Left kidney (tissue), 2 donors: ENCODE data around the gene CTBP2. TPM values are rescaled to one million over a fixed set of nuclear protein-coding genes. Genes with fewer than 3 reads are reported as not detected.

Experiments
- DNase-seq: peaks from one replicate; pipeline ENCODE4 v3.0.0-alpha.2; 2013
- polyA plus RNA-seq: library from polyadenylated mRNA; unstranded; fragments of 120-200 nt; gene quantifications from one replicate; pipeline ENCODE4 v1.2.1, GENCODE V29; 2013; ENCODE audit not compliant: insufficient read length

Gene CTBP2
- polyA plus RNA-seq, 1 donor, result 83.5 TPM

DNA sequence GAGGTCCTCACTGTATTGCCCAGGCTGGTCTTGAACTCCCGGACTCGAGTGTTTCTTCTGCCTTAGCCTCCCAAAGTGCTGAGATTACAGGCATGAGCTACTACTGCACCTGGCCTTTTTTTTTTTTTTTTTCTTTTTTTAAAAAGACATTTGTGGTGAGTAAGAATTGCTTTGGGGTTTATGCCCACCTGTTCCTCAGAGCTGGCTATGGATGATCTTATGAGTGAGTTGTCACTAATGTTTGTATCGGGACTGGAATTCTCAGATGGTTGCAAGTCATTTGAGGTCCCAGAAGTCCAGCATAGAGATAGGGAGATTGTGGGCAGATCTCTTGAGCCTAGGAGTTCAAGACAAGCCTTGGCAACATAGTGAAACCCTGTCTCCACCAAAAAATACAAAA lies 183.2 kb downstream of the CTBP2 start:
- DNase-seq, result no peak

DNA sequence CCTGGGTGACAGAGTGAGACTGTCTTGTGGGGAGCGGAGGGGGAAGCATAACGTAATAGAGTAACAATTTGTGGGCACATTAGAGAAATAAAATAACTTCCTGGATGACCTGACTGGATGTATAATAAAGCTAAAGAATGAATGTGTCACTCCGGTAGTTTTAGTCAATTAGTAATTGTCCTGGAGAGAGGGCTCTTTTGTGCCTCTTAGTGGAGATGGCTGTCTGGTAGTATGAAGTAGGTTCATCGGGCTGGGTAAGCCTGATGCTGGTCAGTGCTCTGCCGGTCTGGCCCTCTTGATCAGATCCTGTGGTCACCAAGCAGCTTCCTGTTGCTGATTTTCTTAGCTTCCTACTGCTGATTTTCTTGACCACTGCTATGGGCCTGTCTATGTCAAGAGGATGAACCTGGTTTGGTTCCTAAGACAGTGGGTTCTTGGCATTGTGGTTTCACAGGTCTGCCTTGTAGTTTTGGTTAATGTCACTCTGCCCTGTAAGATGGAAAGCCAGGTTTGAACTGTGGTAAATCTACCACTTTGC lies 184.3 kb downstream of the CTBP2 start:
- no peak for DNase-seq

DNA sequence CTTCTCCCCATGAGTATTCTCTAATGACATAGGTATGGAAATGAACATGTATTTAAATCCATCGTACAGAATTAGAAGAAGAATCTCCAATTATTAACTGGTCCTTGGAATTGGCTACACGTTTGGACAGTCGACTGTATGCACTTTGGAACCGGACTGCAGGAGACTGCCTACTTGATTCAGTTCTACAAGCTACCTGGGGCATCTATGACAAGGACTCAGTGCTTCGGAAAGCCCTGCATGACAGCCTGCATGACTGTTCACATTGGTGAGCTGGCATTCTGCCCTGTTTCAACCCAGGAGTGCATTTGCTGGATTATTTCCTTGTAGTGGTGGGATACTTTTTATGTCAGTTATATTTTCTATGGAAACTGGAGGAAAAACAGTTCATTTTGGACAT lies 186.2 kb downstream of the CTBP2 start:
- no peak for DNase-seq

DNA sequence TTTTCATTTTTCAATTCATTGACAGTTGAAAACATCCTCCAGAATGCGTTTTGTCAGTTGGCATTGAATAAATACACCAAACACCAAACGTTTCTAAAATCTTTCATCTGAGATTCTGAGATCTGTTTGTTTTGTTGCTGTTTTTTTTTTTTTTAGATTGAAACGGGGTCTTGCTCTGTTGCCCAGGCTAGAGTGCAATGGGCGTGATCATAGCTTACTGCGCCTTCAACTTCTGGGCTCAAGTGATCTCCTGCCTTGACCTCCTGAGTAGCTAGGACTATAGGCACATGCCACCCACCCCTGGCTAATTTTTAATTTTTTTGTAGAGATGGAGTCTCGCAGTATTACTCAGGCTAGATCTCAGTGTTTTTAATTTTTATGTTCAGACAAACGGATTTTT lies 187.7 kb downstream of the CTBP2 start:
- DNase-seq, result no peak

DNA sequence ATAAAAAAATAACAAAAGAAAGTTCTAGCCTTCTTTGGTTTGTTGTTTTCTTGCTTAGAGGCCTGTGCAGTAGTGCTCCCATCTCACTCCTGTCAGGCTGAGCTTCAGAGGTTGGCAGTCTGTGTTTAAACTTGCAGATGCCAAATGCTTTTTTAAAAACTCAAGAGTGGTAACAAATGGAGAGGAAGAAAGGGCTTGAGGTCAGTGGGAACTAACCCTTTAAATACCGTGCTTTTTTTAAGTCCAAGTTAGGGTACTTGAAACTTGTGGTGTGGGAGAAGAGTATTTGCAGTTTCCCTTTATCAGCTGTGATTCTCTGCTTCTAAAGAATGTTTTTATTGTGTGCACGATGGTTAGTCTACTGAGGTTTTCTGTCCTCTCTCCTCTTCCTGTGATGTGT lies 189.1 kb downstream of the CTBP2 start:
- DNase-seq, result no peak

DNA sequence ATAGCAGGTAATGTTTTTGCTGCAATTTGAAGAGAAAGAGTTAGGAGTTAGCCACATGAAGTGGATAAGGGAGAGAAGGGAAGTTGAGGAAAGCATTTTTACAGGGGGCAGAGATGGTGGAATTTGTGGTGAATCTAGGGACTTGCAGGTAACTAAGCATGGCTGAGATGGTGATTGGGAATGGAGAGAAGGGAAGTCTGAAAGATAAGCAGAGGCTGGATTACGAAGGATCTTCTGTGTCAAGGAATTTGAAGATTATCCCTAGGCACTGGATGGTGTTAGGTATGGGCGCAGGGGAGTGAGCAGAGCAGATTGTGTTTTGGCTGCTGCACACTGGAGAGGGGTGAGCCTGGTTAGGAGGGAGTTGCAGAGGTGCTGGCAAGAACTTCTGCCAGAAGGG lies 193.1 kb downstream of the CTBP2 start:
- no peak for DNase-seq

DNA sequence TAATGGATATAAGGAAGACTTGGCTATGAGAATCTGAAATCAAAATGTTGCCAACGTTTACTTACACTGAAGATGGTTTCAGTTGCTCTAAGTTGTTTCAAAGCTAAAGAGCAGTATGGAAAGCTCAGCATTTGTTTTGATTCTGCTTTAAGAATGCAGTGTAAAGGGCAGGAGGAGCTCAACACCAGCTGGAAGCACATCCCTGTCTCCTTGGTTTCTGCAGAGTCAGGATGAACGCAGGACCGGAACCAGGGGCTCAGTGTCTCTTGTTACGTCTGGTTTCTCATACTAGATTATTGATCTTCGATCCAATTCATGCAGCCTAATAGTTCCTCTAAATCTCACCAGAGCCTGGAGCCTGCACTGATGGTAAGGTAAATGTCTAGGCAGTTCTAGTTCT lies 194.4 kb downstream of the CTBP2 start:
- DNase-seq, result no peak

DNA sequence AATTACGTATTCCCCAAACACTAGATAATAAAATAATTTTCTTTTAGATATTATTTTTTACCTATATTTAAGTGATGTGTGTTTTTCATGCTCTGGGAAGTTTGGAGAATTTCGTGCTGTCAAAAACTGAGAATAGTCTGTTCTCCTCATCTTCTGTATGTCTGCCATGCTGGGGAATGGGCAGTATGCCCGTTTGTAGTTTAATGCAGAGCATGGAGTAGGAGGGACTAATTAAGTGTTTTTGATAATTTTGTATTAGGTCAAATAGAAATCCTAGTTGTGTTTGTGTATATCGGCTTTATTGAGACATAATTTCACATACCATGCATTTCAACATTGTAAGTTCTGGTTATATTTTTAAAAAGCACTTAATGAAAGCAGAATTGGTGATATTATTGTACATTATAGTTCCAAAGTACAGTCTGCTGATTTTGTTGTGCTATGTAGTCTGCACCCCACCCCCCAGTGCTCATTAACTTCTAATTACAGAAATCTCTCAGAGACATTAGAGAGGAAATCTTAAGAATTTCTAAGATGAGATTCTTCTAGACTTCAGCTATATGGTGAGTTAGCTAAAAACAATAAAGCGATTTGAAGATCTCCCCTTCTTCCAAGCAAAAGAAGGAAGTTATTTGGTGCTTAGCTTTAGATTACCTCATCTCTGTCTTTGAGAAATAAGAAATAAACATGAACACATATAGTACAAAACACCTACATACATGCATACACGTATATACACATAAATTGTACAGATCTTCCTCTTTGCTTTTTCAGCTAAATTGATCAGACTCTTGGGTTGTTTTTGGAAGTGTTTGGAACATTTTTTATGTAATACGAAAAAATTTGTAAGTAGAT lies 196.3 kb downstream of the CTBP2 start:
- DNase-seq, result no peak

DNA sequence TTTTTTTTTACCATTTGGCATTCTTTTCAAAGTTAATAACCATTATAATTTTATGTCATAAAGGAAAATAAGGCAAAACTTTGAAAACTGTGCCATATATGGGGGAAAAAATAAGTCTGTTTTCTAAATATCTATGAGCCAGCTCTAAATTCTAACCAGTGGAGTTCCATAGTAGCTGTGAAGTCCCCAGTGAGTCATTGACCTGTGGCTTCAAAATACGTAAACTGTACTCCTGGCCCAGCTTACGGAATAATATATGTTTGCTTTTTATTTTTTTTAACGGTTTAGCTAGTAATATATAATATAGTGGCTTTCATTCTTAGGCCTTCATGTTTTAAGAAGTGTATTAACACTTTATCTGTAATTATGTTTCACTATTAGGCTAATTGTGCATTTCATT lies 197.9 kb downstream of the CTBP2 start:
- DNase-seq, result no peak

DNA sequence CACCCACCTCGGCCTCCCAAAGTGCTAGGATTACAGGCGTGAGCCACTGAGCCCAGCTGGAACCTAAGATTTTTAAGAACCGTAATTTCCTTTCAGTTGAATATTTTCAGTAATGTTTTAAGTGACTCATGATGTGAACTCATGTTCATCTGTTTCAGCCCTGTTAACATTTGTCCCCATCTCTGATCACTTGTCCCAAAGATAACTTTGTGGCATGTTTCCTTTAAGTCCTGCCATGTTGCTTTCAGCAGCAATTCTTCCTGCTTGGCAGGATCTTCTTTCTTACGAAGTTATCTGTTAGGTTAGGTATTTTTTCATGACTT lies 199.2 kb downstream of the CTBP2 start:
- DNase-seq, result no peak

DNA sequence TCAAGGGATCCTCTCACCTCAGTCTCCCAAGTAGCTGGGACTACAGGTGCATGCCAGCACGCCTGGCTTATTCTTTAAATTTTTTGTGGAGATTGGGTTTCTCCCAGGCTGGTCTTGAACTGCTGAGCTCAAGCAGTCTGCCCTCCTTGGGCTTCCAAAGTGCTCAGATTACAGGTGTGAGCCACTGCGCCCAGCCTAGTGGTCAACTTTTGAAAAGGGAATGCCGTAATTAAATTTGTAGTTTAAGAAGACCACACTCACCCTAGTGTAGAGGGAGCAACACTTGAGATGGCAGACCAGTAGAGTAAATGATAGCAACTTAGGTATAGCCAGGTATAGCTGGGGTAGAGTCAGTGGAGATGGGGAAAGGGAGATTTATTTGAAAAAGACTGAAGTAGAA lies 200.8 kb downstream of the CTBP2 start:
- DNase-seq, result no peak

DNA sequence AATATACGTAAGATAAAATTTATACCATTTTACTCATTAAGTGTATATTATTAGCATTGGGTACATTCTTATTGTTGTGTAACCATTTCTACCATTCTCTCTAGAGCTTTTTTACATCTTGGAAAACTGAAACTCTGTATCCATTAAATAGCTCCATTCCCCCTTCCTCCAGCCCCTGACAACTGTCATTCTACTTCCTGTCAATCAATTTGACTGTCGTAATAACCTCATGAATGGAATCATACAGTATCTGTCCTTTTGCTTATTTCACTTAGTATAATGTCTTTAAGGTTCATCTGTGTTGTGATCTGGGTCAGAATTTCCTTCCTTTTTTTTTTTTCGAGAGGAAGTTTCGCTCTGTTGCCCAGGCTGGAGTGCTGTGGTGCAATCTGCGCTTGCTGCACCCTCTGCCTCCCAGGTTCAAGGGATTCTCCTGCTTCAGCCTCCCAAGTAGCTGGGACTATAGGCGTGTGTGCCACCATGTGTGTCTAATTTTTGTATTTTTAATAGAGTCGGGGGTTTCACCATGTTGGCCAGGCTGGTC lies 202.9 kb downstream of the CTBP2 start:
- no peak for DNase-seq

DNA sequence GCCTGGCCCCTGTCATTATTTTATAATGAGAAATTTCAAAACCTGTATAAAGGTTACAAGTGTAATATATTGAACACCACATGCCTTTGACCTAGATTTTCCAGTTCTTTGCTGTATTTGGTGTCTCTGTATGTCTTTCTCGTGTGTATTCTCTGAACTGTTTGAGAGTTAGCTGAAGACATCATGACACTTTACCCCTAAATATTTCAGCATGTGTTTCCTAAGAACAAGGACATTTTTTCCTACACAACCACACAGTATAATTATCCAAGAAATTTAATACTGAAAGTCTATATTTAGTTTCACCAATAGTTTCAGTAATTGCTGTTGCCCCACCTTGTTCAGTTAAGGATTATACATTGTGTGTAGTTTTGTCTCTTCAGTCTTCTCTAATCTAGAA lies 203.6 kb downstream of the CTBP2 start:
- no peak for DNase-seq

DNA sequence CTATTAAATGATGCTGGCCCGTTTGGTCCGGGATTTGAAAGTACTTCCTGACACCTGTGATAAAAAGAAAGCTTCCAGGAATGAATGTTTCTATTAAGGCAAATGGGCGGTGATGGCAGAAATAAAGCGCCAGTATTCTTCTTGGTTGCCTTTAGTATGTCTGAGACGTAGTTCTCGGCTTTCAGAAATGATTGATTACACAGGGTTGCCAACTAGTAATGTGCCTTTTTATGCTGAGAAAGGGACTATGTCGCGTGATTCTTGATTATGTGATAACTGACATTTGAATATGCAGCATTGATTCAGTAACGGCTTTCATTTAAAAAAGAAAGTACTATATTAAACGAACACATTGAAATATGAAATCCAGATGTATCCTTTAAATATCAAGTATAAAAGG lies 204.5 kb downstream of the CTBP2 start:
- no peak for DNase-seq

DNA sequence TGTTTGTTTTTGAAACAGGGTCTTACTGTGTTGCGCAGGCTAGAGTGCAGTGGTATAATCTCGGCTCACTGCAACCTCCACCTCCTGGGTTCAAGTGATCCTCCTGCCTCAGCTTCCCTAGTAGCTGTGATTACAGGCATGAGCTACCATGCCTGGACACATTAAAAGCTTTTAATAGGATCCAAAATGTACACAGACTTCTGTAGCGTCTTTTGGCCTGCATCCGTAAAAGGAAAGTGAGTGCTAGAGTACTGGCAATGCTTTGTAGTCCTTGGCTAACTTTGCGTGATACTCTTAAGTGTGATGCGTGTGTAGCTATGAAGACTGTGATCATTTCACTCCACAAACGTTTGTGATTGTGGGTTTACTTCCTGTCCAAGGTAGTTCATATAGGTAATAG lies 205.1 kb downstream of the CTBP2 start:
- no peak for DNase-seq

DNA sequence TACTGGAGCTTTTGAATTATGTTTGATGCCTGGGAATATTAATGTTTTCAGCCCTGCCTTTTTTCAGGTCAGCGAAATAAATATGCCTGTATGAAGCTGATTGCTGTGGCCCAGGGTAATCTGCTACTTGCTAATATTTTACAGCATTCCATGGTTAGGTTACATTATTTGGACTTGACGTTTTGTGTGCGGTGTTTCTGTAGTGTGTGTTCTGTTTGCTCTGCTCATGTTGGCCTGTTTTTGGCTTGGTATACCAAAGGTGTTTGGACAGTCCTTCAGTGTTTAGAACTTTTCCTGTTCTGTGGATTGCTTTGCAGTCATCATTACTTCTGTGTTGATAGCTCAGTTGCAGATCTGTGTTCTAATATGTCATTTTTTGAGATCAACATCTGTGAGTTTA lies 206.9 kb downstream of the CTBP2 start:
- DNase-seq, result no peak

DNA sequence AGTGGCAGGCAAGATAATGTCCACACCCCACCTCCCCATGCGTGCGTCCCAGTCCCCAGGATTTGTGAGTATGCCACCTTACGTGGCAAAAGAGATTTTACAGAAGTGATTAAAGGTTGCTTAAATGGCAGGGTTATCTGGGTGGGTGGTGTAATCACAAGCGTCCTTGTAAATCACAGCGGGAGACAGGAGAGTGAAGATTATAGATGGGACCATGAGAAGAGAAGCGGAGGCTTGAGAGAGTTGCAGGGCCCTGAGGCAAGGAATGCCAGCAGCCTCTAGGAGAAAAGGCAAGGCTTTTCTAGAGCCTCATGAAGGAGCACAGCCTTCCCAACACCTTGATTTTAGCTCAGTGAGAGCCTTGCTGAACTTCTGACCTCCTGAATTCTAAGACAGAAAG lies 208.2 kb downstream of the CTBP2 start:
- DNase-seq, result no peak

DNA sequence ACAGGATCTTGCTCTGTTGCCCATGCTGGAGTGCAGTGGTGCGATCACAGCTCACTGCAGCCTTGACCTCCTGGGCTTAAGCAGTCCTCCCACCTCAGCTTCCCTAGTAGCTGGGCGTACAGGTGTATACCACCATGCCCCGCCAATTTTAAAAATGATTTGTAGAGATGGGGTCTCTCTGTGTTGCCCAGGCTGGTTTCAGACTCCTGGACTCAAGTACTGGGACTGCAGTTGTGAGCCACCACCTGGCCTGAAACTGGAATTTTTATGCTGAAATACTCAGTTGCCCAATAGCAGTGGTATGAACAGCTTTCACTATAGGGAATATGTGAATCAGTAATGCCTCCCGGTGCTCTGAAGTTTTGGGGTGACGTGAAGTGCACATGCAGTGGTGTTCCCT lies 210.8 kb downstream of the CTBP2 start:
- no peak for DNase-seq

DNA sequence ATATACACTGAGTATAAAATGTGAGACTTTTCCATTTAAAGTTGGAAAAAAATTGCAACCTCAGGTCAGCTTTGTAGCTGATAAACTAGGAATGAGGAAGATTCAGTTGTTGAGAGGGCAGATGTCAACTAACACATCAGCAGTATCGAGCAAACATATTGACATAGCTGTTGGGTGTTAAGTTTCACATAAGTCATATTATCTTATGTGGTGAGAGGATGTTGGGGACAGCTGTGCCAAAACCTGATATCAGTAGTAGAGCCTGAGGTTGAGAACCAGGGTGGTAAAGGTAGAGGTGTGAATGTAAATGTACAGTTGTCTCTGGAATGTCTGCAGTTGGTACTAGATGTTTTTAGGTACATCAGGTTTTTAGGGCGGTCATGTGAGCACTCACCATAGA lies 213.4 kb downstream of the CTBP2 start:
- DNase-seq, result no peak

DNA sequence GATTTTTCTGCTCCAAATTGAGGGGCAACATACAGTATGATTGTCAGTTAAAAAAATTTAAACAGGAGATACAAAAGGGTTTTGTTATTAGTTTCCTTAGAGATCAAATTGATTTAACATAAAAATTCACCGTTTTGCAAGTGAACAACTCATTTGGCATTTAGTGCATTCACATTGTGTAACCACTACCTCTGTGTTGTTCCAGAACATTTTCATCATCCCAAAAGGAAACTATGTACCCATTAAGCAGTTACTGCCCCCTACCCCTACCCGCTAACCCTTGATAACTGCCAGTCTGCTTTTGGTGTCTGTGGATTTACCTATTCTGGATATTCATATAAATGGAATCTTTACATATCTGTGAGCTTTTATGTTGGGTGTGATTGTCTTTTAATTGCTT lies 215.4 kb downstream of the CTBP2 start:
- DNase-seq, result no peak

DNA sequence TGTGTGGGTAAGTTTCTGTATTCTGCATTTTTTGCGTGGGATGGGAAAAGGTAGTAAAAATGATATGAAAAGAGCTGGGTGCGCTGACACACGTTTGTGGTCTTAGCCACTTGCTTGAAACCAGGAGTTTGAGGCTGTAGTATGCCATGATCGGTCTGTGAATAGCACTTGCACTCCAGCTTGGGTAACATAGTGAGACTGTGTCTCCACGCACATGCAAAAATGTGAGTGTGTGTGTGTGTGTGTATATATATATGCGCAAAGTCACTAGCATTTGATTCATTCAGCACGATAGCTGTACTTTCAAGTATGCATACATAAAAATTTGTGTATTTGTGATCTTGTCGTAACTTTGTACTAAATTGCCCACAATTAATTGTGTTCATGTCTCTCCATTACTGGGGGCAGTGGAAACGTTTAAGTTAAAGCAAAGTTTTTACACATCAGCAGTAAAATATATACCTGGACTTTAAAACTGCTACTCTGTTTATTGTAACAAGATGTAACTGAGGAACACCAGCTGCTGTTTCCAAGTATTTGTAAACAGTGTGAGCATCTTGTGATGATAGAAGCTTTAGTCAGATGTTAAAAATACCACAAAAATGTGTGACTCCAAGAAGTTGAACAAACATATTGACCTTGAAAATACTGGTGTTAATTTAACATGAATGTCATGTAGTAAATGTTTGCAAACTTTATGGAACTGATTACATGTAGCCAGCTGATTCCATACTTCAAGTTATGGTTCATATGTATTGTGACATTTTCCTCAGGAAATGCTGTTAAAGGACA lies 216.9 kb downstream of the CTBP2 start:
- DNase-seq, result no peak

DNA sequence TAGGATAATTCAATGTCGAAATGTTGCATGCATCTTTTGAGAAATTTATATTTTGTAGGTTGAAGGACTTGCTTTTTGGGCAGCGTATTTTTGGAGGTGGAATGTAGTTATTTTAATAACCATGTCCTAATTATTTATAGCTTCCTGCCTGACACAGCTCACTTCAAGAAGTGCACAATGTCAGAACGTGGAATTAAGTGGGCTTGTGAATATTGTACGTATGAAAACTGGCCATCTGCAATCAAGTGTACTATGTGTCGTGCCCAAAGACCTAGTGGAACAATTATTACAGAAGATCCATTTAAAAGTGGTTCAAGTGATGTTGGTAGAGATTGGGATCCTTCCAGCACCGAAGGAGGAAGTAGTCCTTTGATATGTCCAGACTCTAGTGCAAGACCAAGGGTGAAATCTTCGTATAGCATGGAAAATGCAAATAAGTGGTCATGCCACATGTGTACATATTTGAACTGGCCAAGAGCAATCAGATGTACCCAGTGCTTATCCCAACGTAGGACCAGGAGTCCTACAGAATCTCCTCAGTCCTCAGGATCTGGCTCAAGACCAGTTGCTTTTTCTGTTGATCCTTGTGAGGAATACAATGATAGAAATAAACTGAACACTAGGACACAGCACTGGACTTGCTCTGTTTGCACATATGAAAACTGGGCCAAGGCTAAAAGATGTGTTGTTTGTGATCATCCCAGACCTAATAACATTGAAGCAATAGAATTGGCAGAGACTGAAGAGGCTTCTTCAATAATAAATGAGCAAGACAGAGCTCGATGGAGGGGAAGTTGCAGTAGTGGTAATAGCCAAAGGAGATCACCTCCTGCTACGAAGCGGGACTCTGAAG lies 217.8 kb downstream of the CTBP2 start:
- DNase-seq, result no peak
